Loucy (cell line): ENCODE results near the gene MAP3K5.

Experiments
- EZH2phosphoT487 ChIP-seq: fragments of 200-600 bp; IDR thresholded peaks from 2 replicates; pipeline ENCODE4 v1.6.1; 2018; ENCODE audit warnings: antibody characterized with exemption, mild to moderate bottlenecking, moderate library complexity, borderline replicate concordance
- TF ChIP-seq, protein P1 (sequence below): fragments of 200-600 bp; sonication (generic); conservative IDR thresholded peaks from 2 replicates; pipeline ENCODE4 v1.5.1; 2014; ENCODE audit warnings: mild to moderate bottlenecking, antibody characterized with exemption, low read length

DNA sequence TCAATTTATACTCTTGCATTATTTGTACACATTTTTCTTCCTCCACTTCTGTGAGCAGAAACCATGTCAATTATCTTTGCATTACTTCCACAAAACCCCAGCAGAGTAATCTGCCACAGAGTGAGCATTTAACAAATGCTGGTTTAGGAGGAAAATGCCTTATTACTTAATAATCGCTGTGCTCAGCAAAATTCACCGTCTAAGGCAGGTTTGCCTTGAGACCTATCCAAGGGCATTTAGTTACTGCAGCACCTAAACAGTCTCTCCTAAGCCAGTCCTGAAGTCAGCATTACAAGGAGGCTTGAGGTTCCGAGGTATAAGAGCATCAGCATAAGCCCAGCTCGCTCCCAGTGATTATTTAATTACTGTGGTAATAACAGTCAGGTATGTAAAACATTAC, 270.4 kb downstream of the MAP3K5 start:
- TF ChIP-seq, protein P1, sequence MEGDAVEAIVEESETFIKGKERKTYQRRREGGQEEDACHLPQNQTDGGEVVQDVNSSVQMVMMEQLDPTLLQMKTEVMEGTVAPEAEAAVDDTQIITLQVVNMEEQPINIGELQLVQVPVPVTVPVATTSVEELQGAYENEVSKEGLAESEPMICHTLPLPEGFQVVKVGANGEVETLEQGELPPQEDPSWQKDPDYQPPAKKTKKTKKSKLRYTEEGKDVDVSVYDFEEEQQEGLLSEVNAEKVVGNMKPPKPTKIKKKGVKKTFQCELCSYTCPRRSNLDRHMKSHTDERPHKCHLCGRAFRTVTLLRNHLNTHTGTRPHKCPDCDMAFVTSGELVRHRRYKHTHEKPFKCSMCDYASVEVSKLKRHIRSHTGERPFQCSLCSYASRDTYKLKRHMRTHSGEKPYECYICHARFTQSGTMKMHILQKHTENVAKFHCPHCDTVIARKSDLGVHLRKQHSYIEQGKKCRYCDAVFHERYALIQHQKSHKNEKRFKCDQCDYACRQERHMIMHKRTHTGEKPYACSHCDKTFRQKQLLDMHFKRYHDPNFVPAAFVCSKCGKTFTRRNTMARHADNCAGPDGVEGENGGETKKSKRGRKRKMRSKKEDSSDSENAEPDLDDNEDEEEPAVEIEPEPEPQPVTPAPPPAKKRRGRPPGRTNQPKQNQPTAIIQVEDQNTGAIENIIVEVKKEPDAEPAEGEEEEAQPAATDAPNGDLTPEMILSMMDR = no peak
- no peak for TF ChIP-seq EZH2phosphoT487
